HG03469 (cell line): ENCODE measurements around the gene RPL19.
"Not testable (repeated sequence)": the region's sequence is repeated elsewhere in the genome, so short reads cannot be mapped to it uniquely, and the experiment has no call there.

Experiments
- ATAC-seq: cut with Tn5 transposase; IDR thresholded peaks from one replicate; pipeline ENCODE4 v1.9.1; 2021; ENCODE audit warnings: mild to moderate bottlenecking, moderate library complexity, moderate number of reproducible peaks; ENCODE audit not compliant: unreplicated experiment

RPL19 gene

DNA sequence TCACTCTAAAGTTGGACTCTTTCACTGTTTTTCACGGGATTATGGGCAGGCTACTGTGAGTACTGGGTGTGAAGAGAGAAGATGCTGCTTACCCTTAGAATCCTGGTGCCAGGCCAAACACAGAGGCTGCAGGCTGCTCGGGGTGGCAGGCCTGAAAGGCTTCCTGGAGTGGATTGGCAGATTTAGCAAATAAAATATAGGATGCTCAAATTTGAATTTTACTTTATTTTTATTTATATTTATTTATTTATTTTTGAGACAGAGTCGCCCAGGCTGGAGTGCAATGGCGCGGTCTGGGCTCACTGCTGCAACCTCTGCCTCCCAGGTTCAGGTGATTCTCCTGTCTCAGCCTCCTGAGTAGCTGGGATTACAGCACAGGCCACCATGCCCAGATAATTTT is 40.5 kb downstream of the RPL19 start:
- ATAC-seq = no peak

DNA sequence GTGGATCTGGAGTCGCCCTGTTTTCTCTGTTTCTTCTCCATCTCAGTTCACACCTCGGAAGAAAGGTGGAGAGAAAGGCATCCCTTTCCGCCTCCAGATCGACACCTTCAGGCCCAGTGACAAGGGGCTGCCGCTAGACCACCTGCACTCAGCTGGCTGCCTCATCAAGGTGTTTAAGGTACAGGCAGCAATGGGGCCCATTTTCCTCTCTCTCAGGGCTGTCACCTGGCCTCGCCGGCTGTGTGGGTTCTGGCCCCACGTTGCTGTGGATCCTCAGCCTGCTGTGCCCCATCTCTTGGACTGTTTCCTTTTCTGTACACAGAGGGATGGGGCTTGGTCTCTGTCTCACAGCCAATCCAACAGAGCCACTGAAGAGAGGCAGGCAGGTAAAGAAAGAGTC is 43.1 kb downstream of the RPL19 start:
- ATAC-seq = no peak

DNA sequence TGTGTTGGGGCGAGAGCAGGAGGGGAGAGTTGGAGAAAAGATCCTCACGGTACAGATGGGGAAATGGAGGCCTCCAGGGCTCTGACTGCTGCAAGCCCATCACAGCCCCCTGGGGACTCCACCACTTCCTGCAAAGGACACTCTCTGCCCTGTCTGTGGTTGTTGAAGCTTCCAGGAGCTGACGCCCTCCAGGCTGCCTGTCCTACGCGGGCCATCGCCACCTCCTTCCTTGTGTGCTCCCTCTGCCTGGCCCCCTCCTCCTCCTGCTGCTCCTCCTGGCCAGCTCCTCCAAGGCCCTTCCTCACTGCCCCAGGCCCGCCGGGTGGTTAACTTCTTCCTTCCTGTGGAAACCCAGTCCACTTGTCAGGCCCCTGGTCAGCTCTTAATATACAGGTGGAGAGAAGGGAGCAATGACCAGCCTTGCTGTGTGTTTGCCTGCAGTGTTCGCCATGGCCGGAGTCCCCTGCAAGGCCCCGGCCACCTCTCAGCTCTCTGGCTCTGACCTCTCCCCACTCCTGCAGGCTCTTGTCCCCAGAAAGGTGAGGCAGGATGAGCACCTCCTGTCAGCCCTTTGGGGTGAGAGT is 44.0 kb downstream of the RPL19 start:
- no peak for ATAC-seq

DNA sequence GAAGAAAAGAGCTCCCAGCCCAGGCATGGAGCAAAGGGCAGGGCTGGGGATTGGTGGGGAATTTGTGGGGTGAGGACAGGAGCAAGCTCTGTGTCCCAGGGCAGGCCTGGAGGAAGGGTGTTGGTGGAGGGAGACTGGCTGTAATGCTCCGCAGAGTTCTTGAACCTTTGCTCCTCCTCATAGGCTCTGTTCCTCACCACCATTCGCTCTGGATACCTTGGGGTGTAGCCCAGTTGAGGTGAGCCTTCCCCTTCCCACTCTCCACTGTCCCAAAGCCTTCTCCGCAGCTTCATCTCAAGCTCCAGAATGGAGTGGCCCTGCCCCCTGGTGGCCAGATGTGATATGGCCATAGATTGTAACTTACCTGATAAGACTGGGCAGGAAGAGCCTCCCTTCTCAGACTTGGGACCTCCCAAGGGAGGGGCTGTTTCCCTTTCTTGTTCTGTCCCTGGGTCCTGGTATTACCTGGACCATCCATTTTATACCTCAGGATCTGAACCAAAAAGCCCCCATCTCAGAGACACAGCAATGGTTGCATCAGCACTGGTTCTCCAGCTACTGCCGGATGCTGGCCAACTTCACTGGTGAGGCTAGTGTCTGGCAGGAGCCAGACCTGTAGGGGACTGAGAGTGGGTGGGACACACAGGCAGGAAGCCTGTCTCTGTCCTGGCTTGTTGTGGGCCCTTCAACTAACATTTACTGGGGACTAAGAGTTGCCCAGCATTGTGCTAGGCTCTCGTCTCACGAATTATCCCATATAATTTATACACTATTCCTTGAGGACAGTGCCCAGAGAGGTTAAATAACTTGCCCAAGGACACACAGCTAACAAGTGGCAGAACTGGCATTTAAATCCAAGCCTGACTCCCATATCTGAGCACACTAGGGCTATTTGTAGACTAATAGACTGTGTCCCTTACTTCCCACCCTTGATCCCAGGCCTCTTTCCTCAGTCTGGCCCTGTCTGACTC is 44.8 kb downstream of the RPL19 start:
- no peak for ATAC-seq

DNA sequence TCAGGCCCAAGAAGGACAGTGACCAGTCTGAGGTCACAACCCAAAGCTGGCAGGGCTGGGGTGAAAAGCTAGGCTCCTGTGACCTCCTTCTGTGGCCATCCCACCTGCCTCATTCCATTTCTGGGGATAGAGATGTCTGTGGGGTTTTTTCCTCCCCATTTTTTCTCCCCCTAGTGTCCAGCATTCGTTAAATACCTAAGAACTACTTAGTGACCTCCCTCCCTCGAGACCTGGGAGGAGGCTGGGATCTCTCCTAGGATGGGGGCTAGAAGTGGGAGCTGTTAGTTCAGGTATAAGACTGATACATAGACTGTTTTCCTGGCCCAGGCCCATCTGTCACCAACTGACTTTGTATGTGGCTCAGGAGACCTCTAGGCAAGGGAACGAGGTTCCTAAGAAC is 46.2 kb downstream of the RPL19 start:
- no peak for ATAC-seq

DNA sequence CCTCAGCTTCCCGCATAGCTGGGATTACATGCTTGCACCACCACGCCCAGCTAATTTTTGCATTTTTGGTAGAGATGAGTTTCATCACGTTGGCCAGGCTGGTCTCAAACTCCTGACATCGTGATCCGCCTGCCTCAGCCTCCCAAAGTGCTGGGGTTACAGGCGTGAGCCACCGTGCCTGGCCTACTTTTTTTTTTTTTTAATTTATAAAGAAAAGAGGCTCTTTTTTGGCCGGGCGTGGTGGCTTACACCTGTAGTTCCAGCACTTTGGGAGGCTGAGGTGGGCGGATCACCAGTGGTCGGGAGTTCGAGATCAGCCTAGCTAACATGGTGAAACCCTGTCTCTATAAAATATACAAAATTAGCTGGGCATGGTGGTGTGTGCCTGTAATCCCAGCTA is 50.0 kb downstream of the RPL19 start:
- not testable (repeated sequence) for ATAC-seq

DNA sequence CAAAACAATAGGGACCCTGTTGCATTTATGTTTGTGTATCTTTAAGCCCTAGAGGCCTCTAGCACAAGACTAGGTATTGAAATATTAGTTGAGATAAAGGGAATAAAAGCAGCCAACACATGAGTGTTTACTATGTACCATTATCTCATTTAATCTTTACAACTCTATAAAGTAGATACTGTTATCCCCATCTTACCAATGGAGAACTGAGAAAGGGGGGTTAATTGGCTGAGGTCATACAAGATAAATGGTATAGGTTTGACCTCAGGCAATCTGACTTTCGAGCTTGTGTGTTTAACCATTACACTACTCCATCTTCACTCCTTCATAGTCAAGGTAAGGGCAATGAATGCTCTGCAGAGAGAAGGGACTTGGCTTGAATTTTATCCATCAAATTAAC is 51.9 kb downstream of the RPL19 start:
- no peak for ATAC-seq

DNA sequence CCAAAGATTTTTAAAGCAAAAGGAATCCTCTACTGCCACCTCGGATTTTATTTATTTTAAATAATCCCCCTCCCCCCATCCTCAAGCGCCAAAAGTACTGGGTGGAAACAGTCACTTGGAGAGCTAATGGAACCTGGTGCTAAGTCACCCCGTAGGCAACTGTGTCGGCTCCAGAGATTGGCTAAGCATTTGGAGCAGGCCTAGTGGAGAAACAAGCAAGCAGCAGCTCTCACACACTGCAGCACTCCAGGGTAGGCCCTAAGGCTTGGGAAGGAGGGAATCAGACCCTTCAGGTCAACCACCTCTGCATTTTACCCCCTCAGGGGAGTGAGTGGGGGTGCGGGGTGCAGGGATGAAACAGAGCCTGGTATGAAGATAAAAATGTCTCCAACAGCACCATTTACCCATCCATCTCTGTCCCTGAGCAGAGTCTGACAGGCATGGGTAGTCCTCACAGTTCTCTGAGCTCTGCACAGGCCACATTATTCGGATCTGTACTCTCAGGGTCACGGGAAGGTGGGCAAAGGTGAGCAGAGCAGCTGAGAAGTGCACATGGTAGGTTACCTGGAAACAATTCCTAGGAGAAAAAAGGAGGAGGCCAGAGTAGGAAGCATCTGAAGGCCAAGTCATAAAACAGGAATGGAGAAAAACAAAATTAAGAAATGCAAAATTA is 52.8 kb downstream of the RPL19 start:
- ATAC-seq = no peak
